SK-N-SH (cell line): ENCODE measurements around the gene ZC3H4. TPM values are rescaled to one million over a fixed set of nuclear protein-coding genes. Genes with fewer than 3 reads are reported as not detected.

ENCODE experiments used
- CTCF ChIA-PET: fragments of 300-600, 350-600 bp; formaldehyde crosslinking; extraction: SDS; loops from one replicate; lab custom pipeline; 2021; lab: Yijun Ruan, JAX
- POLR2A ChIA-PET: fragments of 350-600 bp; sonication (Branson Sonifier 250); formaldehyde crosslinking; extraction: SDS; loops from one replicate; lab custom pipeline; 2020; ENCODE audit warnings: antibody characterized with exemption, inconsistent platforms; lab: Yijun Ruan, JAX
- DNase-seq: peaks from one replicate; pipeline ENCODE4 v3.0.0; 2012
- H2AFZ ChIP-seq: fragments of 200-600 bp; sonication (generic); 2 replicates; pipeline ENCODE4 v1.8.1; 2016; ENCODE audit warnings: antibody characterized with exemption, mild to moderate bottlenecking, low read depth
- H3F3A ChIP-seq: fragments of 200-600 bp; sonication (generic); replicated peaks from 2 replicates; pipeline ENCODE3; 2016; ENCODE audit warnings: antibody characterized with exemption, mild to moderate bottlenecking; ENCODE audit not compliant: insufficient read depth
- H3K27ac ChIP-seq, 2 experiments: fragments of 200-500 bp in 1 of 2; fragments of 200-600 bp in 1 of 2; sonication (Bioruptor generic) in 1 of 2; sonication (generic), shearing (Covaris generic) in 1 of 2; 2 replicates each; pipeline versions ENCODE4 v1.5.1 to v1.6.1; 2014 to 2016; ENCODE audit warnings: low read depth in 2 of 2, inconsistent platforms in 1 of 2, low read length in 1 of 2, mild to moderate bottlenecking in 1 of 2, mixed read lengths in 1 of 2
- H3K27me3 ChIP-seq: fragments of 200-600 bp; sonication (generic), shearing (Covaris generic); 2 replicates; pipeline ENCODE4 v1.6.1; 2016; ENCODE audit warnings: mixed run types; ENCODE audit not compliant: insufficient read depth
- H3K36me3 ChIP-seq, 2 experiments: fragments of 200-500 bp in 1 of 2; fragments of 200-600 bp in 1 of 2; sonication (Bioruptor generic) in 1 of 2; sonication (generic) in 1 of 2; replicated peaks in 1 of 2; 2 replicates each; pipeline versions ENCODE3 to v1.5.1; 2014 to 2016; ENCODE audit warnings: low read length in 1 of 2, mild to moderate bottlenecking in 1 of 2; ENCODE audit not compliant: insufficient read depth in 2 of 2, control insufficient read depth in 1 of 2
- H3K4me1 ChIP-seq, 2 experiments: fragments of 200-500 bp in 1 of 2; fragments of 200-600 bp in 1 of 2; sonication (Bioruptor generic) in 1 of 2; sonication (generic), shearing (Covaris generic) in 1 of 2; 2 replicates each; pipeline versions ENCODE4 v1.5.1 to v1.6.1; 2014 to 2016; ENCODE audit warnings: low read depth in 1 of 2, low read length in 1 of 2, mixed run types in 1 of 2; ENCODE audit not compliant: insufficient read depth in 2 of 2, control insufficient read depth in 1 of 2
- H3K4me2 ChIP-seq: fragments of 200-600 bp; sonication (generic), shearing (Covaris generic); 2 replicates; pipeline ENCODE4 v1.6.1; 2017; ENCODE audit warnings: mixed run types
- H3K4me3 ChIP-seq, 2 experiments: fragments of 200-500 bp in 1 of 2; fragments of 200-600 bp in 1 of 2; sonication (Bioruptor generic) in 1 of 2; sonication (generic), shearing (Covaris generic) in 1 of 2; 2 replicates each; pipeline versions ENCODE4 v1.5.1 to v1.8.1; 2014 to 2016; ENCODE audit warnings: low read depth in 2 of 2, inconsistent platforms in 1 of 2, low read length in 1 of 2, mild to moderate bottlenecking in 1 of 2, mixed read lengths in 1 of 2, moderate library complexity in 1 of 2
- H3K79me2 ChIP-seq: fragments of 200-600 bp; sonication (generic); 2 replicates; pipeline ENCODE4 v1.8.1; 2017; ENCODE audit warnings: mild to moderate bottlenecking; ENCODE audit not compliant: insufficient read depth
- H3K9ac ChIP-seq: fragments of 200-600 bp; sonication (generic); 2 replicates; pipeline ENCODE4 v1.6.1; 2017; ENCODE audit warnings: mixed run types
- H3K9me2 ChIP-seq: fragments of 200-600 bp; sonication (generic); 2 replicates; pipeline ENCODE4 v1.6.1; 2017; ENCODE audit warnings: mixed run types
- H3K9me3 ChIP-seq: fragments of 200-600 bp; sonication (generic); 2 replicates; pipeline ENCODE4 v1.6.1; 2017; ENCODE audit warnings: mixed run types, mild to moderate bottlenecking, moderate library complexity
- H4K20me1 ChIP-seq: fragments of 200-600 bp; sonication (generic); 2 replicates; pipeline ENCODE4 v1.6.1; 2017; ENCODE audit warnings: mild to moderate bottlenecking, mixed run types; ENCODE audit not compliant: insufficient read depth
- CHD2 ChIP-seq: fragments of 150-350 bp; IDR thresholded peaks from 2 replicates; pipeline ENCODE4 v1.6.1; 2018; ENCODE audit warnings: low read length; ENCODE audit not compliant: partially characterized antibody
- EP300 ChIP-seq, 2 experiments: IDR thresholded peaks; 2 replicates each; pipeline versions ENCODE4 v1.4.0 to v1.6.1; 2012; ENCODE audit warnings: borderline replicate concordance in 1 of 2, low read depth in 1 of 2, low read length in 1 of 2
- EZH2phosphoT487 ChIP-seq: fragments of 200-600 bp; sonication (generic); IDR thresholded peaks from 2 replicates; pipeline ENCODE4 v1.6.1; 2017; ENCODE audit warnings: low read depth, mixed run types, mild to moderate bottlenecking, antibody characterized with exemption, moderate library complexity, borderline replicate concordance
- FOXJ3 ChIP-seq: sonication (generic); formaldehyde crosslinking; IDR thresholded peaks from 2 replicates; pipeline ENCODE4 v1.5.1; 2020; ENCODE audit warnings: mild to moderate bottlenecking, missing genetic modification reagents
- JUND ChIP-seq: IDR thresholded peaks from 2 replicates; pipeline ENCODE4 v1.4.0; 2012
- MXI1 ChIP-seq: IDR thresholded peaks from 2 replicates; pipeline ENCODE4 v1.6.1; 2012; ENCODE audit warnings: mild to moderate bottlenecking, low read depth, low read length, improper control_type of control experiment
- NFIC ChIP-seq: IDR thresholded peaks from 2 replicates; pipeline ENCODE4 v1.4.0; 2012; ENCODE audit warnings: borderline replicate concordance
- PBX3 ChIP-seq: IDR thresholded peaks from 2 replicates; pipeline ENCODE4; 2012
- POLR2AphosphoS5 ChIP-seq: IDR thresholded peaks from 2 replicates; pipeline ENCODE4 v1.6.1; 2012; ENCODE audit warnings: low read depth, low read length
- RAD21 ChIP-seq: IDR thresholded peaks from 2 replicates; pipeline ENCODE4 v1.6.1; 2012; ENCODE audit warnings: mild to moderate bottlenecking, low read length
- YY1 ChIP-seq: IDR thresholded peaks from 2 replicates; pipeline ENCODE4 v1.4.0; 2012; ENCODE audit warnings: low read depth, mild to moderate bottlenecking
- WGBS: methylation state at CpG from one replicate; pipeline ENCODE4 v1.1.6; 2017; ENCODE audit warnings: low lambda C conversion rate; 5-methylcytosine and 5-hydroxymethylcytosine counted together
- polyA plus RNA-seq, 3 experiments: library from polyadenylated mRNA; depleted of rRNA; stranded (reverse); fragments of >200 nt; gene quantifications; 2 replicates each; pipeline ENCODE4 v1.2.3, GENCODE V29; 2012
- TF ChIP-seq, protein P1 (sequence below): IDR thresholded peaks from 2 replicates; pipeline ENCODE4 v1.6.1; 2012; ENCODE audit warnings: mild to moderate bottlenecking, low read depth, low read length, moderate library complexity
- TF ChIP-seq, protein P2 (sequence below): fragments of 150-350 bp; IDR thresholded peaks from 2 replicates; pipeline ENCODE4 v1.6.1; 2016; ENCODE audit warnings: mild to moderate bottlenecking, low read depth, low read length
- TF ChIP-seq, protein P3 (sequence below): fragments of 150-350 bp; IDR thresholded peaks from 2 replicates; pipeline ENCODE4 v1.6.1; 2017; ENCODE audit warnings: antibody characterized with exemption, low read length, low read depth, borderline replicate concordance

ZC3H4 gene
- polyA plus RNA-seq, 1 of the 3 experiments (the other 2 are of a cell fraction) = 7.6 TPM

DNA sequence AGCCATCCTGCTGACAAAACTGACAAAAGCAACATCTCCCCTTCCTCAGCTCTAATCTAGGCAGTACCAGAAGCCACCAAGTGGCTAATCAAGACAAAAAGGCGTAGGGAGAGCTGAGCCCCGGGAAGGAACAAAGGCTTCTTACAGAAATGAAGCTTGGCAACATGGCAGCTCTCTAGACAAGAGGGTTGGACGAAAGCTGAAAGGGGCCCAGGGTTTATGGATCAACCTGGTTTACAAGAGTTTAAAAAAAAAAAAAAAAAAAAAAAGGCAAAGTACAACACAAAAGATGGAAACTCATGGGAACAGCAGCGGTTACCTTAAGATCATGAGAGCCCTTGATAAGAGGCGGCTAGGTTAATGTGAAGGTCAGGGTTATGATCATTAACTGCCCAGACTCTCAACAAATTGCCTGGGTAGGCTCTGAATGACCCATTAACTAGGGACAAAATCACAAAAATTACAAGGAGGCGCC, 14.0 kb downstream of the ZC3H4 start:
- H3K4me3 ChIP-seq = no peak overlapping the region
- POLR2A ChIA-PET = interaction anchor here (0.9 kb wide), 1 partner anchor 14 kb away, joined by 4 read pairs; the partner anchor contains the start of gene ZC3H4
- H4K20me1 ChIP-seq = peaks cover 78% of the 10 kb centered on the region
- H3F3A ChIP-seq = peaks cover 4% of the 10 kb centered on the region
- TF ChIP-seq EP300 (IDR thresholded peaks at IDR 0.05; ENCODE audit: borderline replicate concordance in 1 of 2, low read depth in 1 of 2, low read length in 1 of 2) (no peak), YY1 (no peak), POLR2AphosphoS5 (no peak), JUND (no peak), RAD21 (no peak), CHD2 (no peak), NFIC (no peak)
- TF ChIP-seq, protein P1, sequence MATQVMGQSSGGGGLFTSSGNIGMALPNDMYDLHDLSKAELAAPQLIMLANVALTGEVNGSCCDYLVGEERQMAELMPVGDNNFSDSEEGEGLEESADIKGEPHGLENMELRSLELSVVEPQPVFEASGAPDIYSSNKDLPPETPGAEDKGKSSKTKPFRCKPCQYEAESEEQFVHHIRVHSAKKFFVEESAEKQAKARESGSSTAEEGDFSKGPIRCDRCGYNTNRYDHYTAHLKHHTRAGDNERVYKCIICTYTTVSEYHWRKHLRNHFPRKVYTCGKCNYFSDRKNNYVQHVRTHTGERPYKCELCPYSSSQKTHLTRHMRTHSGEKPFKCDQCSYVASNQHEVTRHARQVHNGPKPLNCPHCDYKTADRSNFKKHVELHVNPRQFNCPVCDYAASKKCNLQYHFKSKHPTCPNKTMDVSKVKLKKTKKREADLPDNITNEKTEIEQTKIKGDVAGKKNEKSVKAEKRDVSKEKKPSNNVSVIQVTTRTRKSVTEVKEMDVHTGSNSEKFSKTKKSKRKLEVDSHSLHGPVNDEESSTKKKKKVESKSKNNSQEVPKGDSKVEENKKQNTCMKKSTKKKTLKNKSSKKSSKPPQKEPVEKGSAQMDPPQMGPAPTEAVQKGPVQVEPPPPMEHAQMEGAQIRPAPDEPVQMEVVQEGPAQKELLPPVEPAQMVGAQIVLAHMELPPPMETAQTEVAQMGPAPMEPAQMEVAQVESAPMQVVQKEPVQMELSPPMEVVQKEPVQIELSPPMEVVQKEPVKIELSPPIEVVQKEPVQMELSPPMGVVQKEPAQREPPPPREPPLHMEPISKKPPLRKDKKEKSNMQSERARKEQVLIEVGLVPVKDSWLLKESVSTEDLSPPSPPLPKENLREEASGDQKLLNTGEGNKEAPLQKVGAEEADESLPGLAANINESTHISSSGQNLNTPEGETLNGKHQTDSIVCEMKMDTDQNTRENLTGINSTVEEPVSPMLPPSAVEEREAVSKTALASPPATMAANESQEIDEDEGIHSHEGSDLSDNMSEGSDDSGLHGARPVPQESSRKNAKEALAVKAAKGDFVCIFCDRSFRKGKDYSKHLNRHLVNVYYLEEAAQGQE = no peak
- TF ChIP-seq, protein P2, sequence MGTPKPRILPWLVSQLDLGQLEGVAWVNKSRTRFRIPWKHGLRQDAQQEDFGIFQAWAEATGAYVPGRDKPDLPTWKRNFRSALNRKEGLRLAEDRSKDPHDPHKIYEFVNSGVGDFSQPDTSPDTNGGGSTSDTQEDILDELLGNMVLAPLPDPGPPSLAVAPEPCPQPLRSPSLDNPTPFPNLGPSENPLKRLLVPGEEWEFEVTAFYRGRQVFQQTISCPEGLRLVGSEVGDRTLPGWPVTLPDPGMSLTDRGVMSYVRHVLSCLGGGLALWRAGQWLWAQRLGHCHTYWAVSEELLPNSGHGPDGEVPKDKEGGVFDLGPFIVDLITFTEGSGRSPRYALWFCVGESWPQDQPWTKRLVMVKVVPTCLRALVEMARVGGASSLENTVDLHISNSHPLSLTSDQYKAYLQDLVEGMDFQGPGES = no peak
- DNase-seq = no peak
- peaks cover 9 to 15% of the 10 kb centered on the region in 2 experiments for H3K36me3 ChIP-seq
- no peak overlapping the region for H3K27ac ChIP-seq
- H3K4me2 ChIP-seq = no peak overlapping the region
- CTCF ChIA-PET = interaction anchor here (0.9 to 1.2 kb wide), 5 partner anchors 11 to 26 kb away, joined by 3 to 4 read pairs (median 3); partner anchors contain the start of gene ZC3H4
- no peaks in the 10 kb centered on the region for H3K9me3 ChIP-seq
- no peaks in the 10 kb centered on the region for H3K27me3 ChIP-seq
- H3K4me1 ChIP-seq = peaks cover 0 to 3% of the 10 kb centered on the region in 2 experiments; a peak in 1 of 4 replicates
- no peak overlapping the region for H3K9ac ChIP-seq
- H3K9me2 ChIP-seq = no peaks in the 10 kb centered on the region
- no peak overlapping the region for H2AFZ ChIP-seq
- over 99% methylated on average over 6 of the region's 6 CpGs for WGBS
- peaks cover 100% of the 10 kb centered on the region for H3K79me2 ChIP-seq

GRCh38 chr19:47098608-47099007, 15.0 kb downstream of the ZC3H4 start:
- ChIA-PET CTCF (interaction anchor here (1.0 to 1.2 kb wide), 2 partner anchors 20 to 27 kb away, joined by 3 to 4 read pairs; no protein-coding TSS in a partner anchor), POLR2A (no interaction called here)
- Histone ChIP-seq H3K9me3 (no peaks in the 10 kb centered on the region), H3K4me3 (no peak overlapping the region), H4K20me1 (peaks cover 85% of the 10 kb centered on the region), H3K4me1 (peaks cover 0 to 2% of the 10 kb centered on the region in 2 experiments; a peak in 1 of 4 replicates), H3K4me2 (no peak overlapping the region), H3F3A (peaks cover 4% of the 10 kb centered on the region), H3K27me3 (no peaks in the 10 kb centered on the region), H3K79me2 (peaks cover 98% of the 10 kb centered on the region), H3K9ac (no peak overlapping the region), H3K9me2 (no peaks in the 10 kb centered on the region), H3K36me3 (peaks cover 16 to 17% of the 10 kb centered on the region in 2 experiments), H3K27ac (no peak overlapping the region), H2AFZ (no peak overlapping the region)
- TF ChIP-seq FOXJ3 (CRISPR knock-in tag) = no peak
- TF ChIP-seq, protein P3, sequence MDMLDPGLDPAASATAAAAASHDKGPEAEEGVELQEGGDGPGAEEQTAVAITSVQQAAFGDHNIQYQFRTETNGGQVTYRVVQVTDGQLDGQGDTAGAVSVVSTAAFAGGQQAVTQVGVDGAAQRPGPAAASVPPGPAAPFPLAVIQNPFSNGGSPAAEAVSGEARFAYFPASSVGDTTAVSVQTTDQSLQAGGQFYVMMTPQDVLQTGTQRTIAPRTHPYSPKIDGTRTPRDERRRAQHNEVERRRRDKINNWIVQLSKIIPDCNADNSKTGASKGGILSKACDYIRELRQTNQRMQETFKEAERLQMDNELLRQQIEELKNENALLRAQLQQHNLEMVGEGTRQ = no peak
- TF ChIP-seq EZH2phosphoT487 = no peak
- TF ChIP-seq PBX3 = no peak
- no peak for TF ChIP-seq YY1
- no peak for TF ChIP-seq NFIC
- TF ChIP-seq EP300 (IDR thresholded peaks at IDR 0.05; ENCODE audit: borderline replicate concordance in 1 of 2, low read depth in 1 of 2, low read length in 1 of 2) = no peak
- no peak for TF ChIP-seq JUND
- TF ChIP-seq MXI1 = no peak
- 92% methylated on average over 6 of the region's 6 CpGs for WGBS
- no peak for DNase-seq
